H1 (cell line): ENCODE measurements around the gene ASMT.

Experiments
- ATF3 ChIP-seq: IDR thresholded peaks from 2 replicates; pipeline ENCODE4 v1.6.1; 2011; ENCODE audit warnings: low read depth, mild to moderate bottlenecking, low read length; ENCODE audit not compliant: insufficient read depth
- CEBPB ChIP-seq: IDR thresholded peaks from 2 replicates; pipeline ENCODE4 v1.6.1; 2012; ENCODE audit warnings: low read depth, low read length
- POLR2A ChIP-seq, 2 experiments: IDR thresholded peaks; 1 replicate in 1 of 2; 2 replicates in 1 of 2; pipeline ENCODE4 v1.6.1; 2011; ENCODE audit warnings: low read depth in 2 of 2, low read length in 2 of 2, mild to moderate bottlenecking in 2 of 2; ENCODE audit errors: control extremely low read depth in 1 of 2
- POLR2AphosphoS5 ChIP-seq: IDR thresholded peaks from 2 replicates; pipeline ENCODE4 v1.6.1; 2011; ENCODE audit warnings: low read depth, low read length
- SAP30 ChIP-seq: fragments of 300-600 bp; sonication (generic); IDR thresholded peaks from 2 replicates; pipeline ENCODE4 v1.7.1; 2012; ENCODE audit warnings: low read length, moderate library complexity, mild to moderate bottlenecking, inconsistent platforms; ENCODE audit not compliant: insufficient read depth, insufficient replicate concordance
- SIX5 ChIP-seq: IDR thresholded peaks from 2 replicates; pipeline ENCODE4 v1.6.1; 2011; ENCODE audit warnings: mild to moderate bottlenecking, low read depth, low read length
- TAF1 ChIP-seq: IDR thresholded peaks from 2 replicates; pipeline ENCODE4 v1.6.1; 2011; ENCODE audit warnings: mild to moderate bottlenecking, low read depth, low read length
- TEAD4 ChIP-seq: IDR thresholded peaks from 2 replicates; pipeline ENCODE4 v1.6.1; 2012; ENCODE audit warnings: low read depth, low read length, inconsistent platforms, mixed read lengths
- USF2 ChIP-seq: IDR thresholded peaks from 2 replicates; pipeline ENCODE4 v1.6.1; 2011; ENCODE audit warnings: low read length, improper control_type of control experiment

GRCh38 chrX:1629244-1629643 is 14.4 kb downstream of the ASMT start:
- TF ChIP-seq SIX5 (no peak), POLR2AphosphoS5 (no peak), ATF3 (no peak), TAF1 (no peak), SAP30 (no peak), USF2 (no peak), TEAD4 (no peak), CEBPB (no peak), POLR2A (IDR thresholded peaks at IDR 0.05; ENCODE audit: control extremely low read depth in 1 of 2, low read depth in 2 of 2, low read length in 2 of 2) (no peak)
